GM18907 (cell line): Measurements from ENCODE around the gene MFGE8.
"Not testable (repeated sequence)": the region's sequence is repeated elsewhere in the genome, so short reads cannot be mapped to it uniquely, and the experiment has no call there.

Experiments
- ATAC-seq: cut with Tn5 transposase; IDR thresholded peaks from one replicate; pipeline ENCODE4 v1.9.1; 2021; ENCODE audit warnings: mild to moderate bottlenecking, moderate library complexity; ENCODE audit not compliant: unreplicated experiment

The MFGE8 gene, protein sequence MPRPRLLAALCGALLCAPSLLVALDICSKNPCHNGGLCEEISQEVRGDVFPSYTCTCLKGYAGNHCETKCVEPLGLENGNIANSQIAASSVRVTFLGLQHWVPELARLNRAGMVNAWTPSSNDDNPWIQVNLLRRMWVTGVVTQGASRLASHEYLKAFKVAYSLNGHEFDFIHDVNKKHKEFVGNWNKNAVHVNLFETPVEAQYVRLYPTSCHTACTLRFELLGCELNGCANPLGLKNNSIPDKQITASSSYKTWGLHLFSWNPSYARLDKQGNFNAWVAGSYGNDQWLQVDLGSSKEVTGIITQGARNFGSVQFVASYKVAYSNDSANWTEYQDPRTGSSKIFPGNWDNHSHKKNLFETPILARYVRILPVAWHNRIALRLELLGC

DNA sequence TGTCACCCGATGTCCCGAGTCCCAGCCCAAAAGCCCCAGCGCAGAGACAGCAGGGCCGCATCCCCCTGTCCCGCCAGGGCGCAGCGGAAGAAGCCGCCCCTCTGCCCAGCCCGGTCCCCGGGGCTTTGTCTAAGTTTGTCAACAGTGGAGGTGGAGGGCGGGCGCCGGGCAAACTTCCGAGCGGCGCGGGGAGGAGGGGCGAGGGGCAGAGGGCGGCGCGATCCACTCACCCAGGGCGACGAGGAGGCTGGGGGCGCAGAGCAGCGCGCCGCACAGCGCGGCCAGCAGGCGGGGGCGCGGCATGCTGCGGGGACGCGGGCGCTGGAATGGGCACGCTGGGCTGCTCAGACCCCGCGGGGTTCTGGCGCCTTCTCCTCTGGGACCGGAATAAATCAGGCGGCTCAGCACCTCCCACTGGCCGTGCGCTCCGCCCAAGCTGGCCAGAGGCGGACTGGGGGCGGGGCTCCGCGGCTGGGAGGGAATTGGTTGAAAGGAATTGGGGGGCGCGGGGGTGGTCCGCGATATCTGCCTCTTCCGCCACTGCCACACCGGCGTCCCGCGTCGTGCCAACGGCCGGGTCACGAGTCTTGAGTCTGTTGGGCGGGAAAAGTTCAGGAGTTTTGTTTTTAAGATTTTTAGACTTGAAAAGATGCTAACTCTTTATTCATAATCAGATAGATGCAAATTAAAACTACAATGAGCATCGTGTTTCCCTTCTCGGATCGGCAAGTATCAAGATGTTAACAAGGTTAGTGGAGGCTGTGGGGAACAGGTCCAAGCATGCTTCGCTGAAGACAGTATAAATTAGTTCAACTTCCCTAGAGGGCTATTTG is at the start of gene MFGE8:
TSS of gene MFGE8 (minus strand) at position 363 of the 833 bp plus-strand sequence. CDS start at position 303, 60 bp downstream.
- peak; percentile 87 for ATAC-seq

DNA sequence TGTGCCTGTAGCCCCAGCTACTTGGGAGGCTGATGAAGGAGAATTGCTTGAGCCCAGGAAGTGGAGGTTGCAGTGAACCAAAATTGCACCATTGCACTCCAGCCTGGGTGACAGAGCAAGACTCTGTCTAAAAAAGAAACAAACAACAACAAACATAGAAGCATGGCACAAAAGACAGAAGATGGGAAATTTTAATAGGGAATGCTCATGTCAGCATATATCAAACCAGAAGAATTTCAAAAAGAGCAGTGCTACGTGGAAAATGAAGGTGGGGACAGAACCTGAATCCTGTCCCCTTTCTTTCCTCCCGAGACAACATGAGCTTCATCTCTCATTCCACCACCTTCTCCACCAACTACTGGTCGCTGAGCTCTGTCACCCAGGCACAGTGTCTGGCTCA is 46.3 kb upstream of the MFGE8 start:
- no peak for ATAC-seq

DNA sequence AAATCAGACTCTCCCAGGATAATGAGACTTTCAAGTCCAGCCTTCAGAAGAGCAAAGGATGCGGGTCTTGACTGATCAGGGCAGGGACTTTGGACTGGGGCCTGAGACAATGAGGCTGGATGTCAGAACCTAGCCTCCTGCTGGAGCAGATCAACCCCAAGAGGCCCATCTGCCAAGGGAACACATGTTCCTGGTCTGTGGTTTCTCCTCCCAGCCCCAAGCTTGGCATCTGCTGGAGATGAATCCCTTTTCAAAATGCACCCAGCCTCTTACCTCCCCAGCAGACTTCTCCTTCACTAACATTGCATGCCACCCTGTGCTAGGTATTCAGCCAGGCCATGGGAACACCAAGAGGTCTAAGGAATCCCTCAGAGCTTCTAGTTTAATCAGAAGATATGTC is 43.7 kb upstream of the MFGE8 start:
- no peak for ATAC-seq

DNA sequence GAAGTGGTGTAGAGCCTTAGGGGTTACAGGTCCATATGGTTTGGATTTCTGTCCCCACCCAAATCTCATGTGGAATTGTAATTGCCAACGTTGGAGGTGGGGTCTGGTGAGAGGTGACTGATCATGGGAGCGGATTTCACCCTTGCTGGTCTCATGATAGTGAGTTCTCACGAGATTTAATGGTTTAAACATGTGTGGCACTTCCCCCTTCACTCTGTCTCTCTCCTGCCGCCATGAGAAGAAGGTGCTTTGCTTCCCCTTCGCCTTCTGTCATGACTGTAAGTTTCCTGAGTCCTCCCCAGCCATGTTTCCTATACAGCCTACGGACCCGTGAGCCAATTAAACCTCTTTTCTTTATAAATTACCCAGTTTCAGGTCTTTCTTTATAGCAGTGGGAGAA is 43.1 kb upstream of the MFGE8 start:
- no peak for ATAC-seq

DNA sequence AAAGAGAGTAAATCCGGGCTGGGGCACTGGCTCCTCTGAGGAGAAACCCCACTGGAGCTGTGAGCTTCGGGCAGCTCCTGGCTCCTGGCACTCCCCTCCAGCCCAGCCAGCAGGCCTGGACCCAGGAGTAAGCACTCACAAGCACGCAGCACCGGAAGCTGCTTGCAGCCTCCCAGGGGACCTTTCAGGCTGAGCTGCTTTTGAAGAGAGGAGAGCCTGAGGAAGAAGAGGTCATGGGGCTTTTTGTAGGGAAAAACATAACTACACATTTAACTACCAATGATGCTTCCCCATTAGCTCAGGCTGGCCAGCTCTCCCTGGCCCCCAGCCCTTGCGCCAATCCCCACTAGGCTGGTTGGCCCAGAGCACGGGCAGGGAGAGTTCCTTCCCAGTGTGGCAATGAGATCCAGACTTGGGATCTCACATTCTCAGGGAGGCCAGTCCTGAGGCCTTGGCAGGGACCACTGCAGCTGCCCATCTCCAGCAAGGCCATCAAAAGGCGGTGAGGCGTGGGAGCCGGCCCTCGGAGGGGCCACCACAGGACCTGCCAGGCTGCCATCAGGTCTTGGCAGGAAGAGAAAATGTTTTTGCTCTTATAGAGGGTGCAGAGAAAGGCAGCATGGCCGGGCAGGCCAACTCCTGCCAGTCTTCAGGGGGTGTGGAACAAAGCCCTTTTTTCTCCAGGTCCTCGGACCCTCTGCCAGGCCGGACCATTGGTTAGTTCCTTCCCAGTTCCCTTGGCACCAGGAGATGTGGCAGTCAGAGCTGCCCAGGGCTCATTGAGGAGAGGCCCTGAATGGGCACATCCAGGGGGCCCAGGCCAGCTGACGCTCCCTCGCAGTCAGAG is 41.5 kb upstream of the MFGE8 start:
- ATAC-seq: no peak

DNA sequence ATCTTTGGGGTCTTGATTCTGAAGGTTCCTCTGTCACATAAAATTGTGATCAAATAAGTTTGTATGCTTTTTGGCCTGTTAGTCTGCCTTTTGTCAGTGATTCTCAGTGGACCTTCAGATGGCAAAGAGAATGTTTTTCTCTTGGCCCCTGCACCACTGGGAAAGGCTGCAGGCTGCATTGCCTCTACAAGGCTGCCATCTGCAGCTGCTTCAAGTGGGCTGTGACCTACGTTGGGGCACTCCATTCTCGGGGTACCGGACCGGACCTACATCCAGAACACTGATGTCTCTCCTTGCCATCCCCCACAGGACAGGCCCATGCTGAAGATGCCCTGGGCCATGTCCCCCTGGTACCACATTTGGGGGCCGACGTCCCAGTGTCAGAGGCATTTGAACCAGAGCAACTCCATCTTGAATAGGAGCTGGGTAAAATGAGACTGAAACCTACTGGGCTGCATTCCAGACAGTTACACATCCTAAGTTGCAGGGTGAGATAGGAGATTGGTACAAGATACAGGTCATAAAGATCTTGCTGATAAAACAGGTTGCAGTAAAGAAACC is 37.5 kb upstream of the MFGE8 start:
- no peak for ATAC-seq

DNA sequence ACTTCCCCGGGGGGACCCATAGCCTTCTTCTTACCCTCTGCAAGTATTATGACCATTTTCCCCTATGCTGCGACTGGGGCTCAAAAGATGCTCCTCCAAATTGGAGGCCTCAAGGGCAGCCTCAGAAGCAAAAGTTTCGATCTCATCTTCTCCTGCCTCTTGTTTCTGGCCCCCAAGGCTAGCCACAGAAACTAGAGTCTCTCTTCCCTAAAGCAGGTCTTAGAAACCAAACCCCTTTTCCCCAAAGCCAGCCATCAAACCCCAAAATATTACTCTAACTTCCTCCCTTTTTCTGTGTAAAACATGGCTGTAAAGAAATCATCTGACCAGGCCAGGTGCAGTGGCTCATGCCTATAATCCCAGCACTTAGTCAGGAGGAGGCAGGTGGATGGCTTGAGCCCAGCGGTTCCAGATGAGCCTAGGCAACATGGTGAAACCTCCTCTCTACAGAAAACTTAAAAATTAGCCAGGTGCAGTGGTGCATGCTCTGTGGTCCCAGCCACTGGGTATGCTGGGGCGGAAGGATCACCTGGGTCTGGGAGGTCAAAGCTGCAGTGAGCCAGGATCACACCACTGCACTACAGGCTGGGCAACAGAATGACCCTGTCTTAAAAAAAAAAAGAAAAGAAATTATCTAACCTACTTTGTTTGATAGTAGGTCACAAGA is 36.7 kb upstream of the MFGE8 start:
- ATAC-seq: peak; percentile 76

DNA sequence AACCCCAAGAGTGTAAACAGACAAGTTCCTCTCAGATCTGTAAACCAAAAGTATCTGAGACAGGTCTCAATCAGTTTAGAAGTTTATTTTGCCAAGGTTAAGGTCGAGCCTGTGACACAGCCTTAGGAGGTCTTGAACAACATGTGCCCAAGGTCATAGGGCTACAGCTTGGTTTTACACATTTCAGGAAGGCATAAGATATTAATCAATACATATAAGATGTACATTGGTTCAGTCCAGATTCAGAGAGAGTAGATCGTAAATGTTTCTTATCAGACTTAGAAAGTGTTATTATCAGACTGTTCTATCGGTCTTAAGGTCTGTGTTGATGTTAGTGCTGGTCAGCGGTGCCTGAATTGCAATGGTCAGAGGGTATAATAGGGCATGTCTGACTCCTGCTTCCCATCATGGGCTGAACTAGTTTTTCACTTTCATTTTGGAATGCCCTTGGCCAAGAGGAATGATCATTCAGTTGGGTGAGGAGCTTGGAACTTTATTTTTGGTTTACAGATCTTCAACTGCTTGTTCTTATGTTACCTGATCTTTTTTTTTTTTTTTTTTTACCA is 27.0 kb upstream of the MFGE8 start:
- ATAC-seq: no peak

DNA sequence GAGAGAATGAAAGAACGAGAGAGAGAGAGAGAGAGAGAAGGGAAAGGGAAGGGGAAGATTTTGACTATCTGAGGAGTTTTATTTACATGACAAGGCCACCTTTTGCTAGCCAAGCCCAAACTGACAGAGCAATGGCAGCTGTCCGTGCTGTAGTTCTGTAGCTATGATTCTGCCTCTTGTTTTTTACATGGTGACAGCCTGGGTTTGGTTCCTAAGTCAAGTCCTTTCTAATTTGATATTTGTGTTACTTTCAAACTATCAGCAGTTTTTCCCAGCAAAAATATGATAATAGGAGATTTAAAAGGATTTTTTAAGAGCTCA is 26.3 kb upstream of the MFGE8 start:
- no peak for ATAC-seq

DNA sequence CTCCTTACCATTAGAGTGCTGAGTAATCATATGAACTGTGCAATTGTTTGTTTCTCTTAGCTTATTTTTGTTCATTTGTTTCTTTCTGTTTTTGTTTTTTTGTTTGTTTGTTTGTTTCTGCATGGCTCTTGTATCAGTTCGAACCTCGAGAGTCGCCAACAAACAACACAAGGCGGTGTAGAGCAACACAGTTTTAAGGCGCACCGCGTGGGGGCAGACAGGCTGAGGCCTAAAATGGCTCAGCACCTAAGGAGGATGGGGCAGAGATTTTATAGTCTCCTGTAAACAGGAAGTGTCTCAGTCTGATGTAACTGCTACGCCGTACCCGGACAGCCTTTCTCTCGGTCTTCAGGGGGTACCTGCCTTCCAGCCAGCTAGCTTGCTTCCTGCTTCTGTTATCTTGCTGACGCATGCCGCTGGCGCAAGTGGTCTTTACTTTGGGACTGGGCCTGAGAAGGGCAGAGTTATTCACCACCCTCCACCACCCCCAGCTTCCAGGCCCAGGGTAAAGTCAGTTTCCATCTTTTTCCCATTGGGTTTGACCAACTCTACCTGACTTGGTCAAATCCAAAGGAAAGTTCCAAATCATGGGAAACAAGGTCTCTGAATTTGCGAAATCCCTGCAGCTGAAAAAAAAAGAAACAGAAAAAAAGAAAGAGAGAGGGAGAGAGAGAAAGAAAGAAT is 25.8 kb upstream of the MFGE8 start:
- ATAC-seq: no peak

DNA sequence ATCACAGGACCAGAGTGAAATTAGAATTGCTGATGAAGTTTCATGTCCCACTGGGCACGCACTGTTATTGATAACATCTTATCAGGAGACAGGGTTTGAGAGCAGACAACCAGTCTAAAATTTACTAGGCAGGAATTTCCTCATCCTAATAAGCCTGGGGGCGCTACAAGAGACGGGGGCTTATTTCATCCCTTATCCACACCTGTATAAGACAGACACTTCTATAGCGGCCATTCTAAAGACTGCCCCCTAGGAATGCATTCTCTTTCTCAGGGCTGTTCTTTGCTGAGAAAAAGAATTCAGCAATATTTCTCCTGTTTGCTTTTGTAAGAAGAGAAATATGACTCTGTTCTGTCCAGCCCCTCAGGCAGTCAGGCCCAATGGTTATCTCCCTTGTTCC is 21.3 kb upstream of the MFGE8 start:
- ATAC-seq: not testable (repeated sequence)

DNA sequence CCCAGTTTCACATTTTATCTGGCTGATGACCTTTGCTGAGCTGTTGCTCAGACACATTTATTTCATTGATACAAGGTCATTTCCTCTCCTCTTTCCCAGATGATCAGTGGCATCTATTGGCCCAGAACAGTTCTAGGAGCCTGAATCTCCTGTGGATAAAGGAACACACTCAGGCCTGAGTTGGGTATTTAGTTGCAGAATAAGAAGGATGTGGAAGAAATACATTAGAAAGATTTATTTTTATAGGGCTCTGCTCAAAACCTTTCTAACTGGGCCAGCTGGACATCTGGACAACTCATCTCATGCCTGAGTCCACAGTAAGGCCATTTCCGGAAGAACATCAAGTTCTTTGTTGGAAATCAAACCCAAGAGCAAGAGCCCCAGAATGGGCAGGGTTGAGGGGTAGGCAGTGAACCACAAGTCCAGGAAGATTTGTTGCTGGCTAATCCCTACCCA is 19.7 kb upstream of the MFGE8 start:
- no peak for ATAC-seq

DNA sequence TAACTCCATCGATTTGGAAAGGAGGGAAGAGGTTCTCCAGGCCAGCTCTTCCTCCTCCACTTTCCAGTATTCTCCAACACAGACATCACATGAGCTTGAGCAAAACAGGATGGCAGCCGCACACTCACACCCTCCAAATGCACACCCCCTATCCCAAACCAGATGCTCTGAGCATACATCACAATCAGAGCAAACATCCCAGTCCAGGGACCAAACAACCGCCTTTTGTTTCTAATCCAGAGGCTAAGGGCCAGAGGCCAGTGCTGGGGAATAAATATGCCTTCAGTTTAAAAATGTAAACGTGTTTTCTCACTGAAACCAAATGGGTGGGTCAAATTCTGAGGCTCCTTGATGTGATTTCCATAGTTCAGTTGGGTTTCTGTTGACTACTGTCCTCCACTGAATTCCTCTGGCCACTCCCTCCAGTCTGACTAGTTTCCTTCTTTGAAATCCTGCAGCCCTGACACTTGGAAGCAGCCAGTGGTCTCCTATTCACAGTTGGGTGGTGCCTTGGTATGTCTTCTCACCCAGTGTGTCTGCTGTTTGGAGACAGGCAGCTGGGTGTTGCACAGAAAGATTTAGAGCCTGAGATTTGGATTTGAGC is 19.2 kb upstream of the MFGE8 start:
- no peak for ATAC-seq

DNA sequence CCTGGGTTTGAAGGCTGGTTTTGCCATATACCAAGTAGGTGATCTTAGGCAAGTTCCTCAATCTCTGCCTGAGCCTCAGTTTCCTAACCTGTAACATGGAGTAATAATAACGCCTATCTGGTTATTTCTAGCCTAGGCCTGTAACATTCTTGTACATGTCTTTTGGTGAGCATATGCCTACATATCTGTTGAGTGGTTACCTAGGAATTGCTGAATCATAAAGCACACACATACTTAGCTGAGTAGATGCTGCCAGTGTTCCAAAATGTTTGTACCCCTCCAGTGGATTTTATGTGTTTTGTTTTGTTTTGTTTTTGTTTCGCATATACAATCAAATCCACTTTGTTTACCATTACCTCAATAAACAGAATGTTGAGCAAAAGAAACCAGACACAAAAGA is 17.4 kb upstream of the MFGE8 start:
- ATAC-seq: no peak

DNA sequence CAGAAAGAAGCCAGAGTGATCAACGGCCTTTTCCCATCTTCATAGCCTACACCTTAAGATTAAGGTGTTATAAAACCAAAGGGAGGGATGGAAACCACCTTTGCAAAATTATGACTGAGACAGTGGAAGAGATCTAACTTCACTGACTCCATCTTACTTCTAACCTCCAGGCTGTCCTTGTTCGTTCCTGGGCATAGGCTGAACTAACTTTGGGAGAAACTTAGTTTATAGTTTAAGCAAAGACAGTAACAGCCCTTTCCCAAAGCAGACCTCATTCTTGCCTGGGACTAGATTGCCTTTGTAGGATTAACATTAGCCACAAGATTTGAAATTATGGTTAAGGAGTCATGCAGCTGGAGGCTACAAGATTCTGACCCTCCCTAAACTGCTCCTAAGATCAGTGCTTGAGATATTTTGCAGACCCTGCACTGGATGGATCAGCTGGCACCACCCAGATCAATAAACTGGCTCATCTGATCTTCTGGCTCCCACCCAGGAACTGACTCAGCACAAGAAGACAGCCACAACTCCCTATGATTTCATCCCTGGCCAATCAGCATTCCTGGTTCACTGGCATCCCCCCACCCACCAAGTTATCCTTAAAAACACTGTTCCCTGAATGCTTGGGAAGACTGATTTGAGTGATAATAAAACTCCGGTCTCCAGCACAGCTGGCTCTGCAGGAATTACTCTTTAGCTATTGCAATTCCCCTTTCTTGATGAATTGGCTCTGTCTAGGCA is 16.3 kb upstream of the MFGE8 start:
- ATAC-seq: not testable (repeated sequence)

DNA sequence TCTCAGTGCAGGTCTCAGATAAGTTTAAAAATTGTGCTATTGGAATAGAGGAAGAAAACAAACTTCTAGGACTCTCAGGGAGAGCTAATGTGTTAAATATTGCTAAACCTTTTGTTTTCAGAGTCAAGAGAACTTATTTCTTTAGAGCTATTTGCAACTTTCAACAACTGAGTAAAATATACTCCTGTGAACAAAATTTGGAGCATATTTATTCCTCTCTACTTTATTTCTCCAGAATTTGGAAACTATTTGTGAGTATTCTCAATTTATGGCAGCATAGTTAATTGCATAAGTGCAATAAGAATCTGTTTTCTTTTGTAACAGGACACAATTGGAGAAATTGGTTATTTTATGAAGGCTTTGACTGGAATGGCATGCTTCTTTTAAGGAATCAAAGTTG is 15.0 kb upstream of the MFGE8 start:
- ATAC-seq: not testable (repeated sequence)

DNA sequence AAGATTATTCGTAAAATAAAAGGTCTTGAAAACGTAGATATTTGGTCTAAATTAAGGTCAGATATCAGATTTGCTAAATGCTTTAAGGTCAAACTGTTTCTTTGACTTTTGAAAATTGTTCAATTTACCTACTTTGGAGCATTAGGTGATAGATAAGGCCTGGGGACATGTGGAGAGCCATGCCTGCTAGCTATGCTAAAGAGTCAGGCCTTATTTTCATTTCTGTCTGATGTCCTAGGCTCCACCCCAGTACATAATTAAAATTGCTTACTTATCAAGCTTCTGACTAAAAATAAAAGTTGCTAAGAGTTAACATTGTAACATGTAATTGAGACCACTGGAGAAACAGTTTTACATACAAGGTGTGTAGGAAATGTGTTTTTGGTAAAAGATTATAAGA is 12.5 kb upstream of the MFGE8 start:
- not testable (repeated sequence) for ATAC-seq

DNA sequence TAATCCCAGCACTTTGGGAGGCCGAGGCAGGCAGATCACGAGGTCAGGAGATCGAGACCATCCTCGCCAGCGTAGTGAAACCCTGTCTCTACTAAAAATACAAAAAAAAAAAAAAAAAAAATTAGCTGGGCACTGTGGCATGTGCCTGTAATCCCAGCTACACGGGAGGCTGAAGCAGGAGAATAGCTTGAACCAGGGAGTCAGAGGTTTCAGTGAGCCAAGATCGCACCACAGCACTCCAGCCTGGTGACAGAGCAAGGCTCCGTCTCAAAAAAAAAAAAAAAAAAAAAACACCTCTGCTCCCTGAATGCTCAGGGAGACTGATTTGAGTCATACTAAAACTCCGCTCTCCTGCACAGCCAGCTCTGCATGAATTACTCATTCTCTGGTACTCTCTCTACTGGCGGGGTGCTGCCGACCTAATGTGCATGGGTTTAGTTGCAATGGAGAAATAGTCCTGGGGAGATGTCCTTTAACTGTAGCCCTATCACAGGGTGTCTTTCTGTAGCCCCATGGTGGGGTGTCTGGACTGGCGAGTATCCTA is 7.8 kb upstream of the MFGE8 start:
- peak; percentile 75 for ATAC-seq
